Activated naive CD8-positive, alpha-beta T cell treated with anti-CD3 and anti-CD28 coated beads, Interleukin-2, amount 50 U/mL, for 24 hours (primary cell): ENCODE measurements around the gene TOM1L2.

Source experiments
- ATAC-seq: fragments of 150-1000 bp; cut with Tn5 transposase; one replicate; pipeline ENCODE4 v1.10.0; 2021
- DNase-seq: peaks from one replicate; pipeline ENCODE4 v3.0.0; 2021
- H3K27ac Mint-ChIP-seq: one replicate; pipeline ENCODE4 v1.8.0; 2021; ENCODE audit warnings: mild to moderate bottlenecking, mixed read lengths
- H3K27me3 Mint-ChIP-seq: one replicate; pipeline ENCODE4 v1.8.0; 2021; ENCODE audit warnings: mixed read lengths
- H3K36me3 Mint-ChIP-seq: one replicate; pipeline ENCODE4 v1.8.0; 2021; ENCODE audit warnings: low read depth, mixed read lengths
- H3K4me1 Mint-ChIP-seq: one replicate; pipeline ENCODE4 v1.8.0; 2021; ENCODE audit warnings: mixed read lengths
- H3K4me3 Mint-ChIP-seq: one replicate; pipeline ENCODE4 v1.8.0; 2021; ENCODE audit warnings: mild to moderate bottlenecking, moderate library complexity, mixed read lengths
- H3K9me3 Mint-ChIP-seq: one replicate; pipeline ENCODE4 v1.8.0; 2021; ENCODE audit warnings: mixed read lengths

The TOM1L2 gene

GRCh38 chr17:17870247-17870646 lies 102.0 kb downstream of the TOM1L2 start:
- no peaks in the 10 kb centered on the region for H3K36me3 Mint-ChIP-seq
- ATAC-seq (no peak), DNase-seq (no peak)
- no peaks in the 10 kb centered on the region for H3K9me3 Mint-ChIP-seq
- H3K27me3 Mint-ChIP-seq = no peaks in the 10 kb centered on the region
- H3K4me1 Mint-ChIP-seq = no peaks in the 10 kb centered on the region
- H3K27ac Mint-ChIP-seq = no peak overlapping the region
- H3K4me3 Mint-ChIP-seq = no peak overlapping the region

GRCh38 chr17:17868641-17869522 lies 103.3 kb downstream of the TOM1L2 start:
- no peak overlapping the region for H3K4me3 Mint-ChIP-seq
- ATAC-seq = no peak
- no peak overlapping the region for H3K27ac Mint-ChIP-seq
- DNase-seq = no peak
- H3K9me3 Mint-ChIP-seq = no peaks in the 10 kb centered on the region
- H3K27me3 Mint-ChIP-seq = no peaks in the 10 kb centered on the region
- no peaks in the 10 kb centered on the region for H3K36me3 Mint-ChIP-seq
- H3K4me1 Mint-ChIP-seq = peaks cover 3% of the 10 kb centered on the region

GRCh38 chr17:17866897-17867296 lies 105.3 kb downstream of the TOM1L2 start:
- ATAC-seq (no peak), DNase-seq (no peak)
- no peaks in the 10 kb centered on the region for H3K27me3 Mint-ChIP-seq
- H3K36me3 Mint-ChIP-seq = no peaks in the 10 kb centered on the region
- no peak overlapping the region for H3K27ac Mint-ChIP-seq
- H3K4me1 Mint-ChIP-seq = peaks cover 16% of the 10 kb centered on the region
- H3K9me3 Mint-ChIP-seq = no peaks in the 10 kb centered on the region
- no peak overlapping the region for H3K4me3 Mint-ChIP-seq

GRCh38 chr17:17866425-17866824 lies 105.8 kb downstream of the TOM1L2 start:
- ATAC-seq = no peak
- H3K4me1 Mint-ChIP-seq = peaks cover 16% of the 10 kb centered on the region

GRCh38 chr17:17865035-17865434 lies 107.2 kb downstream of the TOM1L2 start:
- Mint-ChIP-seq H3K9me3 (no peaks in the 10 kb centered on the region), H3K4me3 (no peak overlapping the region), H3K4me1 (peaks cover 17% of the 10 kb centered on the region), H3K36me3 (no peaks in the 10 kb centered on the region), H3K27me3 (no peaks in the 10 kb centered on the region), H3K27ac (no peak overlapping the region)
- ATAC-seq (no peak), DNase-seq (no peak)

More at GRCh38 chr17:17866425-17866824, 105.8 kb downstream of the TOM1L2 start:
- Mint-ChIP-seq H3K9me3 (no peaks in the 10 kb centered on the region), H3K4me3 (no peak overlapping the region), H3K27ac (no peak overlapping the region), H3K27me3 (no peaks in the 10 kb centered on the region), H3K36me3 (no peaks in the 10 kb centered on the region)
- DNase-seq = no peak

- no peak overlapping the region for H3K4me3 Mint-ChIP-seq
- no peaks in the 10 kb centered on the region for H3K36me3 Mint-ChIP-seq
- H3K9me3 Mint-ChIP-seq = no peaks in the 10 kb centered on the region
- no peak overlapping the region for H3K27ac Mint-ChIP-seq
- DNase-seq (no peak), ATAC-seq (no peak)
- H3K27me3 Mint-ChIP-seq = no peaks in the 10 kb centered on the region
- peaks cover 25% of the 10 kb centered on the region for H3K4me1 Mint-ChIP-seq
These were observed 111.5 kb downstream of the TOM1L2 start for GRCh38 chr17:17860766-17861107.

GRCh38 chr17:17859909-17860765 lies 112.1 kb downstream of the TOM1L2 start:
- H3K27me3 Mint-ChIP-seq = no peaks in the 10 kb centered on the region
- peaks cover 31% of the 10 kb centered on the region for H3K4me1 Mint-ChIP-seq
- DNase-seq = peak; percentile 79
- no peaks in the 10 kb centered on the region for H3K36me3 Mint-ChIP-seq
- no peak overlapping the region for H3K27ac Mint-ChIP-seq
- ATAC-seq = peak; percentile 55
- no peak overlapping the region for H3K4me3 Mint-ChIP-seq
- no peaks in the 10 kb centered on the region for H3K9me3 Mint-ChIP-seq

GRCh38 chr17:17857496-17857895 lies 114.7 kb downstream of the TOM1L2 start:
- DNase-seq (no peak), ATAC-seq (no peak)
- Mint-ChIP-seq H3K27ac (no peak overlapping the region), H3K9me3 (no peaks in the 10 kb centered on the region), H3K36me3 (no peaks in the 10 kb centered on the region), H3K4me1 (peaks cover 41% of the 10 kb centered on the region), H3K4me3 (no peak overlapping the region), H3K27me3 (no peaks in the 10 kb centered on the region)

- ATAC-seq (no peak), DNase-seq (no peak)
- H3K27me3 Mint-ChIP-seq = no peaks in the 10 kb centered on the region
- H3K4me3 Mint-ChIP-seq = no peak overlapping the region
- no peak overlapping the region for H3K27ac Mint-ChIP-seq
- H3K9me3 Mint-ChIP-seq = no peaks in the 10 kb centered on the region
- H3K36me3 Mint-ChIP-seq = no peaks in the 10 kb centered on the region
- H3K4me1 Mint-ChIP-seq = peaks cover 51% of the 10 kb centered on the region
These were observed 115.8 kb downstream of the TOM1L2 start for GRCh38 chr17:17856386-17856785.

- peaks cover 55% of the 10 kb centered on the region for H3K4me1 Mint-ChIP-seq
These were observed 116.2 kb downstream of the TOM1L2 start for GRCh38 chr17:17855976-17856375.

GRCh38 chr17:17853811-17854447 lies 118.3 kb downstream of the TOM1L2 start:
- peak; percentile 57 for ATAC-seq
- DNase-seq = peak; percentile 52
- Mint-ChIP-seq H3K4me1 (peaks cover 74% of the 10 kb centered on the region), H3K36me3 (no peaks in the 10 kb centered on the region), H3K9me3 (no peaks in the 10 kb centered on the region), H3K27me3 (no peaks in the 10 kb centered on the region), H3K27ac (peak overlapping the region; percentile 97), H3K4me3 (peak overlapping the region; percentile 67)

More at GRCh38 chr17:17855976-17856375, 116.2 kb downstream of the TOM1L2 start:
- ATAC-seq (no peak), DNase-seq (no peak)
- no peak overlapping the region for H3K4me3 Mint-ChIP-seq
- H3K9me3 Mint-ChIP-seq = no peaks in the 10 kb centered on the region
- no peaks in the 10 kb centered on the region for H3K36me3 Mint-ChIP-seq
- no peaks in the 10 kb centered on the region for H3K27me3 Mint-ChIP-seq
- no peak overlapping the region for H3K27ac Mint-ChIP-seq

- peaks cover 84% of the 10 kb centered on the region for H3K4me1 Mint-ChIP-seq
- peak overlapping the region; percentile 97 for H3K27ac Mint-ChIP-seq
These were observed 119.3 kb downstream of the TOM1L2 start for GRCh38 chr17:17852930-17853329.

GRCh38 chr17:17851103-17852002 lies 120.8 kb downstream of the TOM1L2 start:
- H3K27me3 Mint-ChIP-seq = no peaks in the 10 kb centered on the region
- ATAC-seq = no peak
- peaks cover 91% of the 10 kb centered on the region for H3K4me1 Mint-ChIP-seq
- no peaks in the 10 kb centered on the region for H3K36me3 Mint-ChIP-seq
- no peak for DNase-seq
- H3K27ac Mint-ChIP-seq = peak overlapping the region; percentile 90
- no peaks in the 10 kb centered on the region for H3K9me3 Mint-ChIP-seq
- H3K4me3 Mint-ChIP-seq = peak overlapping the region; percentile 14

More at GRCh38 chr17:17852930-17853329, 119.3 kb downstream of the TOM1L2 start:
- Mint-ChIP-seq H3K9me3 (no peaks in the 10 kb centered on the region), H3K4me3 (no peak overlapping the region), H3K27me3 (no peaks in the 10 kb centered on the region), H3K36me3 (no peaks in the 10 kb centered on the region)
- ATAC-seq = no peak
- DNase-seq = no peak
